ENCODE measurements around the gene FAAP20. TPM values are rescaled to one million over a fixed set of nuclear protein-coding genes. Genes with fewer than 3 reads are reported as not detected.

Gene FAAP20
- total RNA-seq, 4 donors from 2014 or later: 16.5 to 31.2 (median 25.4) TPM

GRCh38 chr1:2229037-2229864, 34.7 kb upstream of the FAAP20 start:
- Histone ChIP-seq H3K9me3 (no peaks in the 10 kb centered on the region), H3K36me3 (no peaks in the 10 kb centered on the region), H3K27me3 (no peaks in the 10 kb centered on the region), H3K4me3 (peak overlapping the region; percentile 50 to 90 (median 79)), H3K27ac (peak overlapping the region; percentile 76 to 89 (median 86)), H3K4me1 (peaks cover 9 to 50% (median 46%) of the 10 kb centered on the region in 4 donors)
- peak; percentile 73 to 87 (median 82) for DNase-seq
- TF ChIP-seq POLR2A (IDR thresholded peaks at IDR 0.05): peak in 1 of 2 donors; percentile 17
- TF ChIP-seq, protein P1, sequence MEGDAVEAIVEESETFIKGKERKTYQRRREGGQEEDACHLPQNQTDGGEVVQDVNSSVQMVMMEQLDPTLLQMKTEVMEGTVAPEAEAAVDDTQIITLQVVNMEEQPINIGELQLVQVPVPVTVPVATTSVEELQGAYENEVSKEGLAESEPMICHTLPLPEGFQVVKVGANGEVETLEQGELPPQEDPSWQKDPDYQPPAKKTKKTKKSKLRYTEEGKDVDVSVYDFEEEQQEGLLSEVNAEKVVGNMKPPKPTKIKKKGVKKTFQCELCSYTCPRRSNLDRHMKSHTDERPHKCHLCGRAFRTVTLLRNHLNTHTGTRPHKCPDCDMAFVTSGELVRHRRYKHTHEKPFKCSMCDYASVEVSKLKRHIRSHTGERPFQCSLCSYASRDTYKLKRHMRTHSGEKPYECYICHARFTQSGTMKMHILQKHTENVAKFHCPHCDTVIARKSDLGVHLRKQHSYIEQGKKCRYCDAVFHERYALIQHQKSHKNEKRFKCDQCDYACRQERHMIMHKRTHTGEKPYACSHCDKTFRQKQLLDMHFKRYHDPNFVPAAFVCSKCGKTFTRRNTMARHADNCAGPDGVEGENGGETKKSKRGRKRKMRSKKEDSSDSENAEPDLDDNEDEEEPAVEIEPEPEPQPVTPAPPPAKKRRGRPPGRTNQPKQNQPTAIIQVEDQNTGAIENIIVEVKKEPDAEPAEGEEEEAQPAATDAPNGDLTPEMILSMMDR (IDR thresholded peaks at IDR 0.05): peak in 1 of 6 experiments; percentile 8

DNA sequence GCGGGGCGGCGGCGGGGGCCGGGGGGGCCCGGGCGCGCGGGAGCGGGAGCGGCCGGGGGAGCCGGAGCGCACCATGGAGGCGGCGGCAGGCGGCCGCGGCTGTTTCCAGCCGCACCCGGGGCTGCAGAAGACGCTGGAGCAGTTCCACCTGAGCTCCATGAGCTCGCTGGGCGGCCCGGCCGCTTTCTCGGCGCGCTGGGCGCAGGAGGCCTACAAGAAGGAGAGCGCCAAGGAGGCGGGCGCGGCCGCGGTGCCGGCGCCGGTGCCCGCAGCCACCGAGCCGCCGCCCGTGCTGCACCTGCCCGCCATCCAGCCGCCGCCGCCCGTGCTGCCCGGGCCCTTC, 34.1 kb upstream of the FAAP20 start:
- Histone ChIP-seq H3K4me1 (peaks cover 9 to 44% (median 40%) of the 10 kb centered on the region in 4 donors), H3K9me3 (no peaks in the 10 kb centered on the region), H3K27me3 (no peaks in the 10 kb centered on the region), H3K36me3 (no peaks in the 10 kb centered on the region), H3K4me3 (peak overlapping the region; percentile 50 to 90 (median 79)), H3K27ac (peak overlapping the region; percentile 76 to 89 (median 86))
- TF ChIP-seq, protein P1 (IDR thresholded peaks at IDR 0.05): no peak
- TF ChIP-seq POLR2A (IDR thresholded peaks at IDR 0.05): no peak
- DNase-seq: no peak

DNA sequence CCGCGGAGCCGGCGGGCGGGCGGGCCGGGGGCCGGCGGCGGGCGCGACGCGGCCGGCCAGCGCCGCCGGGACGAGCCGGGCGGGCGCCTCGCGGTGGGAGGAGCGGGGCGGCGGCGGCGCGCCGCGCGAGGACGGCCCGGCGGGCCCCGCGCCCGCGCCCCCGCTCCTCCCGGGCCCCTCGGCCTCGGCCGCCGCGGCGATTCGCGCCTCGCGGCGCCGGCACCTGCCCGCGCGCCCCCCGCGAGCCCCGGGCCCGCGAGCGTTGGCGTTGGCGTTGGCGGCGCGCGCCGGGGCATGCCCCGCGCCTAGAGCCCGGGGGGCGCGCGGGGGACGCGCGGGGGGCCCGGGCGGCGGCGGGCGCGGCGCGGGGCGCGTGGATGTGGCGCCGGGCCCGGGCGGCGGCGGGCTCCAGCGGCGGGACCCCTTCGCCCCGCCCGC, 33.6 kb upstream of the FAAP20 start, which contains the start of gene SKI:
Gene SKI (plus strand): TSS at position 163 of the 438 bp plus-strand sequence. CDS start 448 bp downstream, outside the sequence.
- H3K27ac ChIP-seq: peak within 1 kb of the TSS; percentile 94 to 100 (median 98)
- TF ChIP-seq POLR2A (IDR thresholded peaks at IDR 0.05): no peak
- TF ChIP-seq, protein P1 (IDR thresholded peaks at IDR 0.05): no peak
- DNase-seq: no peak

DNA sequence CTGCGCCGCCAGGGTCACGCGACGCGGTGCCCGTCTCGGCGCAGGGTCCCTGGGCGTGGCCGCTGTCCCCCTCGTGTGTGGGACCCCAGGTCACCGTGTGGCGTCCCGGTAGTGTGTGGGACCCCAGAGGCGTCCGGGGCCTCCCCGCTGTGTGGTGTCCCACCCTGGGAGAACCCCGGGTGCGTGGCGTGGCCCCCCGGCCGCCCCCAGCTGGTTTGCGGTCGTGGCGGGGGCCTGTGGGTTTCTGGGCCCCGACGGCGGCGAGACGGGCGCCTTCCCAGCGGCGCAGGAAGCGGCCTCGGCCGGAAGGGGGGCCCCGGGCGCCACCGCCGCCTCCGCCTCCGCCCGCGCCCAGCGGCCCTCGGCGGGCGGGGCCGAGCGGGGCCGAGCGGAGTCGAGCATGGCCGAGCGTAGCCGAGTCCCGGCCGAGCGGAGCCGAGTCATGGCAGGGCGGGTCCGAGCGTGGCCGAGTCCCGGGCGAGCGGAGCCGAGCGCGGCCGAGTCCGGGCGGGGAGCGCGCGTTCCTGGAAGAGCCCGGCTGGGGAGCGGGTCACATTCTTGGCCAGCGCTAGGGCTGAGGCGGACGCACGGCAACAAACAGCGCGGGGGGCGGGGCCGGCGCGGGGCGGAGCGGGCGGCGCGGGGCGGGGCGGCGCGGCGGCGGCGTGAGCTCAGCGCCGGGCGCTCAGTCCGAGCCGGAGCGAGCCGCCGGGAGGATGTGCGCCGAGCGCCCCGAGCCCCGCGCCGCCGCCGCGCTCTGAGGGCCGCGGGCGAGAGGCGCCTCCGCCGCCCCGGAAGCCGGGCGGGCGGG, 33.0 kb upstream of the FAAP20 start:
- peak overlapping the region; percentile 77 to 97 (median 90) for H3K4me3 ChIP-seq

More for the DNA sequence above, 33.6 kb upstream of the FAAP20 start, which contains the start of gene SKI:
- Histone ChIP-seq H3K9me3 (no peaks in the 10 kb centered on the region), H3K4me1 (peaks cover 8 to 39% (median 35%) of the 10 kb centered on the region in 4 donors), H3K27me3 (no peaks in the 10 kb centered on the region), H3K36me3 (no peaks in the 10 kb centered on the region), H3K4me3 (peak within 1 kb of the TSS; percentile 87 to 97 (median 92))

More for the DNA sequence above, 33.0 kb upstream of the FAAP20 start:
- no peaks in the 10 kb centered on the region for H3K27me3 ChIP-seq
- no peaks in the 10 kb centered on the region for H3K36me3 ChIP-seq
- peak overlapping the region; percentile 94 to 100 (median 98) for H3K27ac ChIP-seq
- H3K9me3 ChIP-seq: no peaks in the 10 kb centered on the region
- peak in 1 of 2 donors; percentile 84 for TF ChIP-seq POLR2A (IDR thresholded peaks at IDR 0.05)
- TF ChIP-seq, protein P1 (IDR thresholded peaks at IDR 0.05): peak in 4 of 6 experiments; percentile 21 to 54 (median 42)
- peak; percentile 90 to 98 (median 97) for DNase-seq
- peaks cover 4 to 36% (median 29%) of the 10 kb centered on the region in 4 donors for H3K4me1 ChIP-seq

Data from Peyer's patch (tissue), 4 donors.